ENCODE results near the gene SCN1A. TPM values are rescaled to one million over a fixed set of nuclear protein-coding genes. Genes with fewer than 3 reads are reported as not detected.

Gene SCN1A
- polyA plus RNA-seq, 3 donors = not detected

GRCh38 chr2:166167449-166167848 is 39.6 kb upstream of the SCN1A start:
- Histone ChIP-seq H3K79me2 (ENCODE audit: insufficient read depth, low read length) (no peaks in the 10 kb centered on the region), H3K4me3 (replicated peaks in 1 of 3; ENCODE audit: low read depth in 2 of 3, low read length in 3 of 3) (no peak overlapping the region), H4K20me1 (ENCODE audit: insufficient read depth, low read length) (no peaks in the 10 kb centered on the region), H3K27ac (ENCODE audit: low read depth in 1 of 2, low read length in 2 of 2) (no peak overlapping the region), H3K36me3 (replicated peaks in 1 of 2; ENCODE audit: control insufficient read depth in 1 of 2, insufficient read depth in 2 of 2, low read length in 2 of 2) (no peaks in the 10 kb centered on the region), H3K4me2 (replicated peaks; ENCODE audit: extremely low read depth, low read length, poor library complexity, severe bottlenecking) (no peak overlapping the region), H3K9ac (ENCODE audit: insufficient read depth, low read length, poor library complexity, severe bottlenecking) (no peak overlapping the region), H2AFZ (ENCODE audit: insufficient read depth, low read depth, low read length, poor library complexity, severe bottlenecking) (no peak overlapping the region), H3K4me1 (ENCODE audit: control insufficient read depth in 1 of 2, insufficient read depth in 2 of 2, low read length in 2 of 2) (no peaks in the 10 kb centered on the region), H3K9me3 (replicated peaks in 1 of 2; ENCODE audit: control insufficient read depth in 1 of 2, insufficient read depth in 1 of 2, low read length in 2 of 2) (no peaks in the 10 kb centered on the region), H3K27me3 (ENCODE audit: control insufficient read depth in 2 of 2, insufficient read depth in 2 of 2, low read length in 2 of 2) (no peaks in the 10 kb centered on the region)
- WGBS (ENCODE audit: insufficient coverage) = 100% methylated on average over 1 of the region's 2 CpGs
- intact Hi-C loops (cut with micrococcal nuclease) = no loop called here
- Mint-ChIP-seq H3K27me3 (ENCODE audit: low read depth in 3 of 3) (peaks cover 0 to 1% (median 1%) of the 10 kb centered on the region in 3 donors), H3K4me3 (no peak overlapping the region), H3K36me3 (no peaks in the 10 kb centered on the region), H3K4me1 (no peaks in the 10 kb centered on the region), H3K9me3 (peaks cover 0 to 2% (median 0%) of the 10 kb centered on the region in 7 donors), H3K27ac (no peak overlapping the region)
- TF ChIP-seq CTCF (IDR thresholded peaks at IDR 0.05) = no peak
- no peak for DNase-seq

- no peak overlapping the region for H3K4me3 Mint-ChIP-seq
- TF ChIP-seq CTCF (IDR thresholded peaks at IDR 0.05) = no peak
- Histone ChIP-seq H3K9ac (ENCODE audit: insufficient read depth, low read length, poor library complexity, severe bottlenecking) (no peak overlapping the region), H3K27ac (ENCODE audit: low read depth in 1 of 2, low read length in 2 of 2) (no peak overlapping the region), H3K4me3 (replicated peaks in 1 of 3; ENCODE audit: low read depth in 2 of 3, low read length in 3 of 3) (no peak overlapping the region), H2AFZ (ENCODE audit: insufficient read depth, low read depth, low read length, poor library complexity, severe bottlenecking) (no peak overlapping the region), H3K4me2 (replicated peaks; ENCODE audit: extremely low read depth, low read length, poor library complexity, severe bottlenecking) (no peak overlapping the region), H3K36me3 (replicated peaks in 1 of 2; ENCODE audit: control insufficient read depth in 1 of 2, insufficient read depth in 2 of 2, low read length in 2 of 2) (no peaks in the 10 kb centered on the region), H3K4me1 (ENCODE audit: control insufficient read depth in 1 of 2, insufficient read depth in 2 of 2, low read length in 2 of 2) (no peaks in the 10 kb centered on the region), H3K9me3 (replicated peaks in 1 of 2; ENCODE audit: control insufficient read depth in 1 of 2, insufficient read depth in 1 of 2, low read length in 2 of 2) (no peaks in the 10 kb centered on the region), H3K79me2 (ENCODE audit: insufficient read depth, low read length) (no peaks in the 10 kb centered on the region), H3K27me3 (ENCODE audit: control insufficient read depth in 2 of 2, insufficient read depth in 2 of 2, low read length in 2 of 2) (no peaks in the 10 kb centered on the region), H4K20me1 (ENCODE audit: insufficient read depth, low read length) (no peaks in the 10 kb centered on the region)
- H3K9me3 Mint-ChIP-seq = peaks cover 0 to 2% (median 0%) of the 10 kb centered on the region in 7 donors
- no peaks in the 10 kb centered on the region for H3K4me1 Mint-ChIP-seq
- DNase-seq = no peak
- H3K27ac Mint-ChIP-seq = no peak overlapping the region
- no CpG with 5 or more reads among the region's 2 CpGs for WGBS (ENCODE audit: insufficient coverage)
- intact Hi-C loops (cut with micrococcal nuclease) = no loop called here
- no peaks in the 10 kb centered on the region for H3K36me3 Mint-ChIP-seq
- H3K27me3 Mint-ChIP-seq (ENCODE audit: low read depth in 3 of 3) = peaks cover 0 to 1% (median 1%) of the 10 kb centered on the region in 3 donors
These were observed 36.0 kb upstream of the SCN1A start for GRCh38 chr2:166163775-166164174.

Measured in CD14-positive monocyte (primary cell).